ENCODE measurements around the gene ADAM30.
"Not testable (repeated sequence)": the region's sequence is repeated elsewhere in the genome, so short reads cannot be mapped to it uniquely, and the experiment has no call there.

The ADAM30 gene

DNA sequence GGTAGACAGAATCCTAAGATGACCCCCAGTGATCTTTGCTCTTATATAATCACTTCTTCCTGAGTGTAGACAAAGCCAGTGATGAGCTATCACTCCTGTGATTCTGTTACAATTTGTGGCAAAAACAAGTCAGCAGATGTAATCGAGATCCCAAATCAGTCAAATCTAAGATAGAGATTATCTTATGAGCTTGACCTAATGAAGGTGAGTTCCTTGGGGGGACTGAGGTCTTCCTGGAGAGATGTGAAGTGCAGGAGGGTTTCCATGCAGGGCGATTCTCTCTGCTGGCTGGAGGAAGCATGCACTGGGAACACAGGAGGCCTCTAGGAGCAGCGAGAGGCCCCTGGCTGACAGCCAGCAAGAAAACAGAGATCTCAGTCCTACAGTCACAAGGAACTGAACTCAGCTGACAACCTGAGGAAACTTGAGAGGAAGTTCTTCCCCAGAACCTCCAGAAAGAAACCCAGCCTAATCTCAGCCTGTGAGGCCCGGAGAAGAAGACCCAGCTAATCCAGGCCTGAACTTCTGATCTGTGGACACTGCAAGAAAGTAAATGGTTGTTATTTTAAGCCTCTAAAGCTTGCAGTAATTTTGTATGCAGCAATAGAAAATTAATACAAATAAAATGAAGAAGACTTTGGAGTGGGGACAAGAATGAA, 37.6 kb downstream of the ADAM30 start:
- H3K9me3 Mint-ChIP-seq, H3K27ac Mint-ChIP-seq: not testable (repeated sequence)

DNA sequence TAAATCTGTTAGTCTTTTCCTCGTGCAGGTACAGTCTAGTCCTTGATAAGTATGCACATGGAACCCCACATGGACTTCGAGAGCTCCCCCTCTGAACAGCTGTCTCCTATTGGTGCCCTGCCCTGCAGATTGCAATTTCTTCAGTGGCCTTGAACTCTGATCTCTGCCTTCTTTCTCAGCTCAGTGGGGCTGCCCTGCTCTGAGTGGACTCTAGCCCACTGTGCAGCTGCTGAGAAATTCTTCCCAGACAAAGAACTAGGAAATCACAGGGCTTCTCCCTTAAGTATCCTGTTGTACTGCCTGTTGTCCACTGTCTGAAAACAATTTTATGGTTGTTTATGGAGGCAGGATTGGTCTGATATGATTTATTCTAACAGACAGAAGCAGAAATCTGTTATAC, 38.2 kb downstream of the ADAM30 start:
- no peak for DNase-seq
- Mint-ChIP-seq H3K27ac (no peak overlapping the region), H3K36me3 (ENCODE audit: insufficient read depth) (no peaks in the 10 kb centered on the region)

More for the DNA sequence above, 37.6 kb downstream of the ADAM30 start:
- H3K27me3 Mint-ChIP-seq: peaks cover 32 to 43% of the 10 kb centered on the region in 2 donors
- not testable (repeated sequence) for ATAC-seq (replicated peaks); DNase-seq; H3K36me3 Mint-ChIP-seq (ENCODE audit: insufficient read depth); H3K4me1 Mint-ChIP-seq (ENCODE audit: low read depth in 2 of 2); H3K4me3 Mint-ChIP-seq

DNA sequence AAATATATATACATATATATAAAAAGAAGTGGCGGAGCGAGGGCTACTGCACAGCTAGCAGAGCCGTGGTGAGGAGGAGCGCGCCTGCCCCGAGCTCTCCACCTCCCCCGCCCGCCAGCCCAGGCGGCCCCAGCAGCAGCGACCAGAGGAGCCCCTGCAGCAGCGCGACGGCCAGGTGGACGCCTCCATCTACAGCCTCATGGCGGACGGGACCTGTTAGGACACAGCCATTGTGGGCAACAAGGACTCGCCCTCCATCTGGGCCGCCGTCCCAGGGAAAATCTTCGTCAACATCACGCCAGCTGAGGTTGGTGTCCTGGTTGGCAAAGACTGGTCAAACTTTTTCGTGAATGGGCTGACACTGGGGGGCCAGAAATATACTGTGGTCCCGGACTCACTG, 43.2 kb downstream of the ADAM30 start:
- no peaks in the 10 kb centered on the region for H3K9me3 Mint-ChIP-seq
- no peaks in the 10 kb centered on the region for H3K36me3 Mint-ChIP-seq (ENCODE audit: insufficient read depth)
- H3K4me1 Mint-ChIP-seq (ENCODE audit: low read depth in 2 of 2): peaks cover 0 to 1% of the 10 kb centered on the region in 2 donors
- peaks cover 3 to 10% of the 10 kb centered on the region in 2 donors for H3K27me3 Mint-ChIP-seq
- ATAC-seq (replicated peaks) (no peak), DNase-seq (no peak)
- H3K4me3 Mint-ChIP-seq: no peak overlapping the region
- H3K27ac Mint-ChIP-seq: no peak overlapping the region

More for the DNA sequence above, 38.2 kb downstream of the ADAM30 start:
- H3K4me1 Mint-ChIP-seq (ENCODE audit: low read depth in 2 of 2): peaks cover 0 to 4% of the 10 kb centered on the region in 2 donors
- no peak for ATAC-seq (replicated peaks)
- H3K4me3 Mint-ChIP-seq: no peak overlapping the region
- H3K27me3 Mint-ChIP-seq: peaks cover 31 to 40% of the 10 kb centered on the region in 2 donors
- H3K9me3 Mint-ChIP-seq: no peaks in the 10 kb centered on the region

DNA sequence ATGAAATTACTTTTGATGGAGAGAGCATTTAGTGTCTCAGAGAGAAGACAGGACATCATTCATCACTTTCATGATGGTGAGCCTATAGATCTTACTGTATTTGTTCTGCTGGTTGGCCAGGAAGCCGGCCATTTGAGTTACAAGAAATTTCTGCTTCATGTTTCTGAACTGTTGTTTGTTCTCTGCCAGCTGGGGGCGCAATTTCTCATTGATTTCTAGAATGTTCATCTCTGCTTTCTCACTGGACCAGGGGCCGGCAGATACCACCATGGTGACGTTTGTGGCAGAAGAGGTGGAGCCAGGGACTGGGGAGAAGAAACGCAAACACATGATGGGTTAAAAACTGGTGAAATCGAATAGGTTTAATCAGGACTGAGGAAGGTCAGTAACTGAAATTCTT, 52.1 kb downstream of the ADAM30 start:
- peaks cover 15 to 24% of the 10 kb centered on the region in 2 donors for H3K27me3 Mint-ChIP-seq

More for the DNA sequence above, 52.1 kb downstream of the ADAM30 start:
- not testable (repeated sequence) for ATAC-seq (replicated peaks); H3K27ac Mint-ChIP-seq; H3K4me1 Mint-ChIP-seq (ENCODE audit: low read depth in 2 of 2); H3K36me3 Mint-ChIP-seq (ENCODE audit: insufficient read depth); H3K9me3 Mint-ChIP-seq; H3K4me3 Mint-ChIP-seq; DNase-seq
